K562 (cell line): ENCODE measurements around the gene ARHGAP26. TPM values are rescaled to one million over a fixed set of nuclear protein-coding genes. Genes with fewer than 3 reads are reported as not detected.

Experiments
- ATAC-seq: fragments of 200-7000 bp; cut with Tn5 transposase; 3 replicates; pipeline ENCODE4 v1.9.1; 2020; ENCODE audit warnings: moderate library complexity
- BruUV-seq: library from RNA; stranded (reverse); fragments of 400-500 nt; replicated peaks from 2 replicates; lab custom pipeline; 2021; lab: Mats Ljungman, UMichigan
- CTCF ChIA-PET: fragments of 300-600 bp; formaldehyde crosslinking; extraction: SDS; loops from one replicate; lab custom pipeline; 2021; ENCODE audit warnings: low intra/inter-chr PET ratio; lab: Yijun Ruan, JAX
- POLR2A ChIA-PET: fragments of 300-600, 350-650 bp; sonication (Branson Sonifier 250); formaldehyde crosslinking; extraction: SDS; loops from one replicate; lab custom pipeline; 2021; ENCODE audit warnings: antibody characterized with exemption, inconsistent platforms; lab: Yijun Ruan, JAX
- DNase-seq, 4 experiments: peaks; one replicate each; pipeline versions ENCODE4 v3.0.0 to v3.0.0-alpha.2; 2011 to 2018; ENCODE audit warnings: low spot score in 3 of 4, mixed read lengths in 3 of 4; ENCODE audit errors: extremely low read depth in 1 of 4
- FAIRE-seq: peaks from 2 replicates; lab custom pipeline; 2011; peaks lifted over from hg19 to GRCh38; lab: Jason Lieb, UNC
- H2AFZ ChIP-seq: 2 replicates; pipeline ENCODE4 v1.6.0; 2011; ENCODE audit warnings: low read depth, low read length, control low read depth, inconsistent platforms
- H3K27ac ChIP-seq: fragments of 200-600 bp; 3 replicates; pipeline ENCODE4 v1.8.0; 2011; ENCODE audit warnings: low read depth, mild to moderate bottlenecking, control low read depth, inconsistent platforms, low read length, moderate library complexity, mixed read lengths; ENCODE audit errors: extremely low read depth
- H3K27me3 ChIP-seq, 2 experiments: fragments of 300-600 bp in 1 of 2; 2 replicates in 1 of 2; 3 replicates in 1 of 2; pipeline versions ENCODE4 v1.6.0 to v1.8.0; 2011; ENCODE audit warnings: inconsistent platforms in 2 of 2, low read length in 2 of 2, mild to moderate bottlenecking in 1 of 2, mixed read lengths in 1 of 2, moderate library complexity in 1 of 2; ENCODE audit not compliant: control insufficient read depth in 2 of 2, insufficient read depth in 2 of 2
- H3K36me3 ChIP-seq: fragments of 300-600 bp; 3 replicates; pipeline ENCODE4 v1.8.0; 2011; ENCODE audit warnings: mild to moderate bottlenecking, low read length, inconsistent platforms; ENCODE audit not compliant: control insufficient read depth, insufficient read depth
- H3K4me1 ChIP-seq, 2 experiments: fragments of 200-600 bp in 1 of 2; replicated peaks in 1 of 2; 2 replicates in 1 of 2; 3 replicates in 1 of 2; pipeline versions ENCODE4 v1.5.1 to v1.8.0; 2011; ENCODE audit warnings: inconsistent platforms in 2 of 2, low read length in 2 of 2, mild to moderate bottlenecking in 1 of 2, mixed read lengths in 1 of 2, moderate library complexity in 1 of 2; ENCODE audit not compliant: control insufficient read depth in 2 of 2, insufficient read depth in 2 of 2
- H3K4me2 ChIP-seq: 2 replicates; pipeline ENCODE4 v1.6.1; 2011; ENCODE audit warnings: low read length, control low read depth, inconsistent platforms, mixed read lengths; ENCODE audit not compliant: insufficient read depth
- H3K4me3 ChIP-seq: fragments of 200-600 bp; sonication (generic), shearing (Covaris generic); 2 replicates; pipeline ENCODE4 v1.5.1; 2016; ENCODE audit warnings: control low read depth, inconsistent platforms
- H3K79me2 ChIP-seq: fragments of 200-600 bp; 3 replicates; pipeline ENCODE4 v1.8.0; 2011; ENCODE audit warnings: low read length, inconsistent platforms; ENCODE audit not compliant: control insufficient read depth, insufficient read depth
- H3K9ac ChIP-seq, 2 experiments: 2 replicates each; pipeline versions ENCODE4 v1.6.0 to v1.6.1; 2011; ENCODE audit warnings: low read depth in 2 of 2, low read length in 2 of 2, control low read depth in 1 of 2, inconsistent platforms in 1 of 2, mild to moderate bottlenecking in 1 of 2, mixed read lengths in 1 of 2; ENCODE audit not compliant: insufficient read depth in 1 of 2
- H3K9me1 ChIP-seq: one replicate; pipeline ENCODE4 v1.6.0; 2011; ENCODE audit warnings: inconsistent platforms, mild to moderate bottlenecking, low read length, moderate library complexity; ENCODE audit not compliant: control insufficient read depth, insufficient read depth
- H3K9me3 ChIP-seq: replicated peaks from 2 replicates; pipeline ENCODE4 v1.5.1; 2011; ENCODE audit warnings: low read depth, low read length, inconsistent platforms; ENCODE audit not compliant: control insufficient read depth, insufficient read depth
- H4K20me1 ChIP-seq: replicated peaks from 2 replicates; pipeline ENCODE4 v1.6.1; 2011; ENCODE audit warnings: low read length, inconsistent platforms, mixed read lengths; ENCODE audit not compliant: control insufficient read depth, insufficient read depth
- MYBL2 ChIP-seq, 2 experiments: fragments of 450-650 bp in 1 of 2; sonication (generic) in 1 of 2; formaldehyde crosslinking in 1 of 2; IDR thresholded peaks; 2 replicates each; pipeline versions ENCODE4 v1.6.1 to v1.8.1; 2017 to 2022; ENCODE audit warnings: borderline replicate concordance in 1 of 2, inconsistent platforms in 1 of 2, low read depth in 1 of 2, mild to moderate bottlenecking in 1 of 2, missing genetic modification reagents in 1 of 2, moderate library complexity in 1 of 2
- NFE2L1 ChIP-seq: fragments of 450-650 bp; IDR thresholded peaks from 2 replicates; pipeline ENCODE4 v1.6.1; 2016; ENCODE audit warnings: missing genetic modification characterization, low read depth, mild to moderate bottlenecking, missing compliant biosample characterization, moderate library complexity, borderline replicate concordance
- ZNF41 ChIP-seq: fragments of 250-450 bp; sonication (Bioruptor Pico); conservative IDR thresholded peaks from 2 replicates; pipeline ENCODE4 v1.4.0; 2020; ENCODE audit warnings: mild to moderate bottlenecking
- WGBS: fragments of 100-300 bp; shearing (Covaris generic); methylation state at CpG from one replicate; pipeline ENCODE4 v1.1.6; 2016; ENCODE audit warnings: low coverage, mixed read lengths; ENCODE audit not compliant: insufficient coverage; ENCODE audit errors: missing lambda C conversion rate; 5-methylcytosine and 5-hydroxymethylcytosine counted together
- in situ Hi-C: fragments of 300-500 bp; cut with MboI; formaldehyde crosslinking; loops from 4 replicates; pipeline ENCODE4 v1.15.0; 2018; ENCODE audit warnings: inconsistent platforms, mixed read lengths
- intact Hi-C: fragments of 100-400 bp; cut with micrococcal nuclease; formaldehyde crosslinking; loops from 2 replicates; pipeline ENCODE4 v1.14.2; 2022
- polyA plus RNA-seq, 8 experiments: library from polyadenylated mRNA; depleted of rRNA in 4 of 8; stranded (reverse) in 5 of 8; unstranded in 3 of 8; fragments of >200 nt; fragmentation: Nextera tagmentation in 2 of 8; fragmentation: Illumina TruSeq in 1 of 8; extraction: Ambion mirVana in 2 of 8; extraction: Trizol in 1 of 8; gene quantifications; 2 replicates each; pipeline versions ENCODE4 v1.2.1 to v1.2.3, GENCODE V29; 2011 to 2014; ENCODE audit warnings: inconsistent platforms in 1 of 8, missing spikeins in 1 of 8
- total RNA-seq, 7 experiments: library from RNA; depleted of rRNA in 6 of 7; stranded (reverse); fragments of >200 nt in 6 of 7; fragmentation: Illumina TruSeq in 2 of 7; extraction: Trizol in 2 of 7; gene quantifications; 2 replicates each; pipeline versions ENCODE4 v1.2.1 to v1.2.3, GENCODE V29; 2011 to 2021; ENCODE audit warnings: low replicate concordance in 1 of 7
- TF ChIP-seq, protein P1 (sequence below): fragments of 250-450 bp; sonication (Bioruptor Pico); IDR thresholded peaks from 2 replicates; pipeline ENCODE4 v1.4.0; 2020; ENCODE audit warnings: mild to moderate bottlenecking, moderate library complexity

Gene ARHGAP26
- total and polyA plus RNA-seq, 9 of the 15 experiments (the other 6 are each of a cell fraction or from before 2014, with no cell fraction given) = 0.13 to 1.1 (median 0.55) TPM

DNA sequence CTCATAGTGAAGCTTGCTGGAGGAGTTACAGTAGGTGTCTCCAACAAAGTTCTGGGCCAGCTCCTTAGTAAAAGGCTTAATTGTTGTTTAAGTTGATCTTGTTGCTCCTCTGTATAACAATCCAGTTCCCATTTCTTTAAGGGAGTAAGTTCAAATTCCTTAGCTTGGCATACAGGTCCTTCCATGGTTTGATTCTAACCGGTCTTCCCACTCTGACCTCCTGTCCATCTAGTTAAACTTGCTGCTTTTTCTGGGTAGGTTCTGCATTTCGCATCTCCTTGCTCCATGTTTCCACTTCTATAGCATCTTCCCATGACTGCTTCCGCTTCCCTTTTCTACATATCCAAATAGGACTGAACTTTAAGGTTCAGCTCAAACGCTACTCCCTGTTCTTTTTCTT is 95.5 kb downstream of the ARHGAP26 start:
- Histone ChIP-seq H3K36me3 (no peaks in the 10 kb centered on the region), H3K9me1 (no peaks in the 10 kb centered on the region), H3K9ac (no peak overlapping the region), H3K27me3 (peaks cover 2 to 26% of the 10 kb centered on the region in 2 experiments; a peak in 2 of 5 replicates), H3K27ac (no peak overlapping the region), H3K4me1 (no peaks in the 10 kb centered on the region), H3K4me2 (no peak overlapping the region), H3K4me3 (no peak overlapping the region), H3K9me3 (no peaks in the 10 kb centered on the region), H2AFZ (no peak overlapping the region), H3K79me2 (no peaks in the 10 kb centered on the region), H4K20me1 (no peaks in the 10 kb centered on the region)
- POLR2A ChIA-PET = interaction anchor here (1.0 kb wide), 1 partner anchor 10 kb away, joined by 4 read pairs; no protein-coding TSS in a partner anchor
- no TSS peak for BruUV-seq
- intact Hi-C loops (loop anchor here (2.0 to 5.0 kb wide), 2 partner anchors 117 to 148 kb away; no protein-coding TSS in a partner anchor), in situ Hi-C loops (no loop called here)
- CTCF ChIA-PET = no interaction called here
- DNase-seq (no peak), FAIRE-seq (no peak), ATAC-seq (no peak)
- whole genome bisulfite sequencing = 11% methylated on average over 4 of the region's 4 CpGs
- TF ChIP-seq NFE2L1 (tag) = no peak
- no peak for TF ChIP-seq MYBL2 (IDR thresholded peaks at IDR 0.05; ENCODE audit: low read depth)
- no peak for TF ChIP-seq MYBL2 (CRISPR knock-in tag; IDR thresholded peaks at IDR 0.05; ENCODE audit: borderline replicate concordance)
- TF ChIP-seq ZNF41 = no peak
- TF ChIP-seq, protein P1, sequence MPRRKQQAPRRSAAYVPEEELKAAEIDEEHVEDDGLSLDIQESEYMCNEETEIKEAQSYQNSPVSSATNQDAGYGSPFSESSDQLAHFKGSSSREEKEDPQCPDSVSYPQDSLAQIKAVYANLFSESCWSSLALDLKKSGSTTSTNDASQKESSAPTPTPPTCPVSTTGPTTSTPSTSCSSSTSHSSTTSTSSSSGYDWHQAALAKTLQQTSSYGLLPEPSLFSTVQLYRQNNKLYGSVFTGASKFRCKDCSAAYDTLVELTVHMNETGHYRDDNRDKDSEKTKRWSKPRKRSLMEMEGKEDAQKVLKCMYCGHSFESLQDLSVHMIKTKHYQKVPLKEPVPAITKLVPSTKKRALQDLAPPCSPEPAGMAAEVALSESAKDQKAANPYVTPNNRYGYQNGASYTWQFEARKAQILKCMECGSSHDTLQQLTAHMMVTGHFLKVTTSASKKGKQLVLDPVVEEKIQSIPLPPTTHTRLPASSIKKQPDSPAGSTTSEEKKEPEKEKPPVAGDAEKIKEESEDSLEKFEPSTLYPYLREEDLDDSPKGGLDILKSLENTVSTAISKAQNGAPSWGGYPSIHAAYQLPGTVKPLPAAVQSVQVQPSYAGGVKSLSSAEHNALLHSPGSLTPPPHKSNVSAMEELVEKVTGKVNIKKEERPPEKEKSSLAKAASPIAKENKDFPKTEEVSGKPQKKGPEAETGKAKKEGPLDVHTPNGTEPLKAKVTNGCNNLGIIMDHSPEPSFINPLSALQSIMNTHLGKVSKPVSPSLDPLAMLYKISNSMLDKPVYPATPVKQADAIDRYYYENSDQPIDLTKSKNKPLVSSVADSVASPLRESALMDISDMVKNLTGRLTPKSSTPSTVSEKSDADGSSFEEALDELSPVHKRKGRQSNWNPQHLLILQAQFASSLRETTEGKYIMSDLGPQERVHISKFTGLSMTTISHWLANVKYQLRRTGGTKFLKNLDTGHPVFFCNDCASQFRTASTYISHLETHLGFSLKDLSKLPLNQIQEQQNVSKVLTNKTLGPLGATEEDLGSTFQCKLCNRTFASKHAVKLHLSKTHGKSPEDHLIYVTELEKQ = no peak
